RWPE1 (cell line): ENCODE measurements around the gene CD44.
A peak's percentile ranks its signal among the peaks of the same experiment; 100 is the strongest.

Source experiments
- CTCF ChIA-PET: fragments of 350-600 bp; sonication (Branson Sonifier 250); formaldehyde crosslinking; extraction: SDS; loops from one replicate; lab custom pipeline; 2021; lab: Yijun Ruan, JAX
- POLR2A ChIA-PET: fragments of 400-600 bp; formaldehyde crosslinking; extraction: SDS; loops from one replicate; lab custom pipeline; 2020; ENCODE audit warnings: antibody characterized with exemption; ENCODE audit not compliant: low non-redundant PET; lab: Yijun Ruan, JAX
- DNase-seq: peaks from one replicate; pipeline ENCODE4 v3.0.0; 2012; ENCODE audit warnings: low spot score
- H3K27ac ChIP-seq: fragments of 450-650 bp; 2 replicates; pipeline ENCODE4 v1.5.1; 2017
- CTCF ChIP-seq: fragments of 450-650 bp; conservative IDR thresholded peaks from 2 replicates; pipeline ENCODE4 v1.5.1; 2017; ENCODE audit warnings: low read depth, mild to moderate bottlenecking

The CD44 gene

GRCh38 chr11:35232891-35233330 is 93.9 kb downstream of the CD44 start:
- ChIA-PET POLR2A (no interaction called here), CTCF (interaction anchor here (0.7 kb wide), 1 partner anchor 39 kb away, joined by 6 read pairs; no protein-coding TSS in a partner anchor)
- DNase-seq: no peak
- TF ChIP-seq CTCF: no peak
- no peak overlapping the region for H3K27ac ChIP-seq

- no peak for TF ChIP-seq CTCF
- no peak for DNase-seq
- ChIA-PET POLR2A (no interaction called here), CTCF (interaction anchor here (0.7 kb wide), 1 partner anchor 39 kb away, joined by 6 read pairs; no protein-coding TSS in a partner anchor)
- no peak overlapping the region for H3K27ac ChIP-seq
Observed at GRCh38 chr11:35233518-35233917, 94.5 kb downstream of the CD44 start.

- no peak overlapping the region for H3K27ac ChIP-seq
- TF ChIP-seq CTCF: no peak
- CTCF ChIA-PET: no interaction called here
- no peak for DNase-seq
- POLR2A ChIA-PET: no interaction called here
Observed at GRCh38 chr11:35234460-35235156, 95.6 kb downstream of the CD44 start.

DNA sequence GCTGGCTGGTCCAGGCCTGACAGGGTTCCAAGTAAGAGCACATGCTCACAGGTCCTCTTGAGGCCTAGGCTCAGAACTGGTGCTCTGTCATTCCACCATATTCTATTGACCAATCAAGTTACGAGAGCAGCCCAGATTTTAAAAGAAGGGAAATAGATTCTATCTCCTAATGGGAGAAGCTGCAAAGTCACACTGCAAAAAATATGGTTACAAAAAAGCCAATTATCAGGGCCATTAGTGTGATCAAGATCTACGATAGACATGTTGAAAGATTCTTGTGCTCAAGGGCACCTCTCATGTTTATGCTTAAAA is 96.1 kb downstream of the CD44 start:
- ChIA-PET CTCF (no interaction called here), POLR2A (no interaction called here)
- no peak for DNase-seq
- no peak overlapping the region for H3K27ac ChIP-seq
- no peak for TF ChIP-seq CTCF

DNA sequence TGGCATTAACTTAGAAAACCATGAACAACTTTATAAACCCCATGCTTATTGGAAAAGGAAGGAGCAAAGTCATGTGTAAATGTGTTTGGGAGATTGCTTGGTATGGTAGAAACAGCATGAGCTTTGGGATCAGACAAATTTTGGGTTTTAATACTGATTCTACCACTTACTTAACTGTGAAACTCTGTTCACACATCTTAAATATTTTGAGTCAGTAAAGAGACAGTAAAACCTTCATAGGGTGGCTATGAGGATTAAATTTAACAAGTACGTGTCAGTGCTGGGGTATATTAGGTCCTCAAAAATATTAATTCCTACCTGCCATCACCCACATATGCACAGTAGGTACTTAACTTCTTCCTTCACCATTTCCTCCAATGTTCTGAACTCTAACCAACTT is 96.5 kb downstream of the CD44 start:
- TF ChIP-seq CTCF: no peak
- DNase-seq: no peak
- ChIA-PET POLR2A (no interaction called here), CTCF (no interaction called here)
- no peak overlapping the region for H3K27ac ChIP-seq

GRCh38 chr11:35235936-35236666 is 97.1 kb downstream of the CD44 start:
- ChIA-PET POLR2A (no interaction called here), CTCF (no interaction called here)
- DNase-seq: peak; percentile 18
- TF ChIP-seq CTCF: no peak
- no peak overlapping the region for H3K27ac ChIP-seq
